ENCODE measurements around the gene RAB12.

Gene RAB12

DNA sequence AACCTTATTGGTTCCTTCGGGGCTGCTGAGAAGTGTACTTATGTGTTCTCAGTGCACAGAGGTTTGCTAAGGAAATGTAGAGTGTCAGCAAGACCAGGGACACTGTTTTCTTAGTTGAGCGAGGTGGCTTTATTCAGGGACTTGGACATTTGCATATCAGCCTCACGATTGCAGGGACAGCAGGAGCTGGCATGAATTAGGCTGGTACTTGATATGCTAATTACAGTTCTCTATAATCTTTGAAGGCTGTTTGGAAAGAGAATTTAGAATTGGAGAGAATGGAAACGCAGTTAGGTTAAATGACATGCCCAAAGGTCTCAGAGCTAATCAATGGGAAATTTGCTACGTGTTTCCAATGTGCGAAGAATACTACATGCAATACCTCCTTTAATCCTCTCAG lies 77.4 kb downstream of the RAB12 start:
- no peak for DNase-seq

DNA sequence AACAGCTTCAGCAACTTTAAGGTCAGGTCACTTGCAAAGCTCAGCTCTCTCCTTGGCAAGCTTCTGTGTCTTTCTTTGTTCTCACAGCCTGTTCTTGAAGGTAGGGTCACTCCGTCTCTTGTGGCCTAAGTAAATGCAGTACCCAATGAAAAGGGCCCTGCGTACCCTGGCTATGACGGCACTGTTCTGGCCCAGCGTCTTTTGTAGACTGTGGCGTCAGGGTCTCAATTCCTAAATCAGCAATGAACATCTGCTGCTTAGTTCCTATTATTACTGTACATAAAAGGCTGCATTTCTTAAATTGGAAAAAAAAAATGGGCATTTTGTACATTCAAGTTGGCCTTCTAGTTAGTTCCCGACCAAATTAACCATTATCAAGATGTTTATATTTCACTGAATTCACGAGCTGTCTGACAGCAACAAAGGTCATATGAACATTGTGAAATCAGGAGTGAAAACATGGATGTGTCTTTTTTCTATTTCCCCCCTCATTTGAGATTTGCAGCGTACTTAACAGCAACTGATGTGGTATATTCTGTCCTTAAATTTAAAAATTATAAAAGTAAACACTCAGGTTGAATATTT lies 79.1 kb downstream of the RAB12 start:
- no peak for DNase-seq

DNA sequence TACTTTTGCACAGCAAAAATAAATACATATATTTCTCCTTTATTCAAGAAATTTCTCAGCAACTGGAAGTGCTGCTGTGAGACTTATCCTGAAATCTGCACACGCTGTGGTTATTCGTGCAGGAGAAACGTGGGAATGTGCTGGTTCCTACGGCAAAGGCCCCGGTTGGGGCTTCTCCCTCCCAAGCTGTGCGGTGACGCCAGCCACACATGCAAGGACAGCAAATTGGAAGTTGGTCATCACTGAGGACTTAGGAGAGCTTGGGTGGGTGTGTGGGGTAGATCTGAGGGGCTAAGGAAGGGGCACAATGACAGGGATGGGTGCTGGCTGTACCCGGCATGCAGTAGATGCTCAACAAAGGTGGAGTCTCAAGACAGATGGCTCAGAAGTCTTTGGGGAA lies 79.6 kb downstream of the RAB12 start:
- DNase-seq = no peak

Measured in stimulated activated CD4-positive, alpha-beta T cell treated with anti-CD3 and anti-CD28 coated beads, Interleukin-15, amount 100 ng/mL, for 24 hours (primary cell).